ENCODE data around the gene GRAMD4.

DNA sequence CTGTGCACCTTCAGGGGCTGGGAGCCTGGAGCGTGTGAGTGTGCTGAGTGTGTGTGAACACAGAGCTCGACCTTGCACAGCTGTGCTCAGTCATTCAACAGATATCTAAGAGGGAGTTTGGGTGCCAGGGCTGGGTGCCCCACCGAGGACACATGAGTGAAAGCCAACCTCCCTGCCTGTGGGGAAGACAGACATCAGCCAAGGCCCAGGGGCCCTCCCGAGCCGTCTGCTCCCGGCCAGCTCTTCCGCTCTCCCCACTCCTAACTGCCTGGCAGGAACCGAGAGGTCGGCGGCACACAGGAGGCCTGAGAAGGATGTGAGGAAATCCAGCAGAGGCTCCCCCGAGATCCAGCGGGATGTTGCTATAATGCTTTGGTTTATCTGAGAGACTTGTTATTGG lies 85.9 kb downstream of the GRAMD4 start:
- TF ChIP-seq, protein P1, sequence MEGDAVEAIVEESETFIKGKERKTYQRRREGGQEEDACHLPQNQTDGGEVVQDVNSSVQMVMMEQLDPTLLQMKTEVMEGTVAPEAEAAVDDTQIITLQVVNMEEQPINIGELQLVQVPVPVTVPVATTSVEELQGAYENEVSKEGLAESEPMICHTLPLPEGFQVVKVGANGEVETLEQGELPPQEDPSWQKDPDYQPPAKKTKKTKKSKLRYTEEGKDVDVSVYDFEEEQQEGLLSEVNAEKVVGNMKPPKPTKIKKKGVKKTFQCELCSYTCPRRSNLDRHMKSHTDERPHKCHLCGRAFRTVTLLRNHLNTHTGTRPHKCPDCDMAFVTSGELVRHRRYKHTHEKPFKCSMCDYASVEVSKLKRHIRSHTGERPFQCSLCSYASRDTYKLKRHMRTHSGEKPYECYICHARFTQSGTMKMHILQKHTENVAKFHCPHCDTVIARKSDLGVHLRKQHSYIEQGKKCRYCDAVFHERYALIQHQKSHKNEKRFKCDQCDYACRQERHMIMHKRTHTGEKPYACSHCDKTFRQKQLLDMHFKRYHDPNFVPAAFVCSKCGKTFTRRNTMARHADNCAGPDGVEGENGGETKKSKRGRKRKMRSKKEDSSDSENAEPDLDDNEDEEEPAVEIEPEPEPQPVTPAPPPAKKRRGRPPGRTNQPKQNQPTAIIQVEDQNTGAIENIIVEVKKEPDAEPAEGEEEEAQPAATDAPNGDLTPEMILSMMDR (IDR thresholded peaks at IDR 0.05; ENCODE audit: poor library complexity) = no peak
- no peak for TF ChIP-seq EZH2 (IDR thresholded peaks at IDR 0.05; ENCODE audit: borderline replicate concordance)
